Stimulated activated CD4-positive, alpha-beta T cell treated with anti-CD3 and anti-CD28 coated beads, Interleukin-1b, Interleukin-23, amount 100 ng/mL, for 4 hours (primary cell): ENCODE results near the gene PROK1.
A peak's percentile ranks its signal among the peaks of the same experiment; 100 is the strongest.

Experiments used
- DNase-seq, 2 donors: peaks; one replicate each; pipeline ENCODE4 v3.0.0-alpha.2; 2020; ENCODE audit warnings: low read depth in 2 of 2

PROK1 gene

DNA sequence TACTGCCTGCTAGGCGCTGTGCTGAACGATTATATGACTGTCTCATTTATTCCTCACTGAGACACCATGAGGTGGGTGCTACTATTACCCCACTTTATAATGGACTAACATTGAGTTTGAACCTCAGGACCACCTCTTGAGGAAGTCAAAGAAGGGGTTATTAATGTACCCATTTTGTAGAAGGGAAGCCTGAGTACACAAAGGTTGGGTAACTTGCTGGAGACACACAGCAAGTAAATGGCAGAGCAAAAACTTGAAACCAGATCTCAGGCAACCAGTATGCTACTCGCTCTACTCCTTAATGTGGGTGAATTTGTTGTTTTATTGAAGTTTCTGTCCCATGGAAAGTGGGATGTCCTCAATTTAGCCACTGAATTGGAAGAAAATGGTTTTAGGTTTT, 37.9 kb downstream of the PROK1 start:
- DNase-seq: no peak

DNA sequence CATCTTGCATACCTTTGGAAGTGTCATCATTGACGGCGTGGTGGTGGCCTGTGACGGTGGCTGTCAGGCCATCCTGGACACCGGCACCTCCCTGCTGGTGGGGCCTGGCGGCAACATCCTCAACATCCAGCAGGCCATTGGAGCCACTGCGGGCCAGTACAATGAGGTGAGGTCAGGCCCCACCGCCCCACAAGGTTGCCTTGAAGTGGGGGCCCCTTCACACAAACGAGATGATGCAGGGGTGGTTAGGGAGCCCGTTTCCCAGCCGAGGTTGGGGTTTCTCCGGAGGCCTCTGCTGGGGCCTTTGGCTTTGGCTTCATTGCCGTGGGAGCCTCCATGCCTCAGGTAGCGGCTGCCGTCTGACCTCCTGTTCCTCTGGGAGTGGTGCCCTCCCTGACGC, 38.5 kb downstream of the PROK1 start:
- DNase-seq: no peak

DNA sequence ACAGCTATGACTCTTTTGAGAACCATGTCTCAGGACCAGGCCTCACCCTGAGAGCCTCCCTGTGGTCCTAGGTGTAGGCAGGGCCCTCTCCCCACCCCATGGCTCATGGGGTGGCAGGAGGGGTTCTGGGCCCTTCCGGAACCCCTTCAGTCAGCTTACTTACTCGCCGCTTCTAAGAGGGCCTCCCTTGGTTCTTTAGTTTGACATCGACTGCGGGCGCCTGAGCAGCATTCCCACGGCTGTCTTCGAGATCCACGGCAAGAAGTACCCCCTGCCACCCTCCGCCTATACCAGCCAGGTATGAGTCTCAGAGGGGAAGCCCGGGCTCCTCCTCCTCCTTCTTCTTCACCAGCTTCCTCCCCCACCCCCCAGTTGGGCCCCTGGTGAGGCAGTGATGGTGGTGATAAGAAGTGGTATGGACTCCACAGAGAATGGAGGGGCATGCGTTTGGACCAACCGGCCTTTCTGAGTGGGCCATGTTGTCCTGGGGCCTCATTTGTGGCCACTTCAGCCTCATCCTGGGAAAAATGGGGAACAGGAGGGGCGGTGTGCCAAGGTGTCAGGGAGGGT, 39.1 kb downstream of the PROK1 start:
- no peak for DNase-seq

DNA sequence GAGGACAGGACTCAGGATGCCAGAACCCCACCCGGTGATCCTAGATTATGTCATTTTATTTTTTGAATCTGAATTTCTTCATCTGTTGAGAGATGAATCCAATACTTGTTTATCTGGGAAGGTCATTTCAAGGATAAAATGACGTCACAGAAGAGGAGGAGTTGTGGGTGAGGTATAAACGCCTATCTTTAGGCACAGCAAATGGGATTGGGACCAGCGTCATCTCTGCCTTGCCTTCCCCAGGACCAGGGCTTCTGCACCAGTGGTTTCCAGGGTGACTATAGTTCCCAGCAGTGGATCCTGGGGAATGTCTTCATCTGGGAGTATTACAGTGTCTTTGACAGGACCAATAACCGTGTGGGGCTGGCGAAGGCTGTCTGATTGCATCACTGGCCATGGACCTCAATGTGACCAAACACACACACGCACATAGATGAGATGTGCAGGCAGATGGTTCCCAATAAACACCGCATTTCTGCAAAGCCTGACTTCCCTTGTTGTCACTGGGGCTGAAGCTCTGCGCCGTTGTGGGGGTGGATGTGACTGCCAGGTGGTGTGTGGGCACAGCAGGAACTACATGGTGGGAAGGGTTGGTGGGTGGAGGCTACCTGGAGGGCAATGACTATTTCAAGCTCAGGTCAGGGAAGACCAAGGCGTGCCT, 40.0 kb downstream of the PROK1 start:
- no peak for DNase-seq

DNA sequence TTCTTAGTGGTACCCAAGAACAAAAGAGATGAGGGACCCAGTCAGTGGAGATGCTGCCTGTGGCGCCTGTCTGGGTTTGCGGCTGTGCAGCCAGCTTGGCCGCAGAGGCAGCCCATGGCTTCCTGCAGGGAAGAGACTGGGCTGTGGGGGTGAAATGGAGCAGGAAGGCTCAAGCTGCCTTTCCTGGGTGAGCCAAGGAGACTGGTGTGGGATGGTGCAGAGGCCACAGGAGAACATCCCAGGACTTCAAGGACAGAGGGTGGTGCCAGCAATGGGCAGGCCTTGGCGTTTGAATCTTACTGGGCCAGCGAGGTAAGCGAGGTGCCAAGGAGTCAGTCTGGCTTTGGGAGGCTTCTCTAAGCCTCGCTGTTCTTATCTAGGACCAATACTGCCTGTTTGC, 41.6 kb downstream of the PROK1 start:
- DNase-seq: no peak

DNA sequence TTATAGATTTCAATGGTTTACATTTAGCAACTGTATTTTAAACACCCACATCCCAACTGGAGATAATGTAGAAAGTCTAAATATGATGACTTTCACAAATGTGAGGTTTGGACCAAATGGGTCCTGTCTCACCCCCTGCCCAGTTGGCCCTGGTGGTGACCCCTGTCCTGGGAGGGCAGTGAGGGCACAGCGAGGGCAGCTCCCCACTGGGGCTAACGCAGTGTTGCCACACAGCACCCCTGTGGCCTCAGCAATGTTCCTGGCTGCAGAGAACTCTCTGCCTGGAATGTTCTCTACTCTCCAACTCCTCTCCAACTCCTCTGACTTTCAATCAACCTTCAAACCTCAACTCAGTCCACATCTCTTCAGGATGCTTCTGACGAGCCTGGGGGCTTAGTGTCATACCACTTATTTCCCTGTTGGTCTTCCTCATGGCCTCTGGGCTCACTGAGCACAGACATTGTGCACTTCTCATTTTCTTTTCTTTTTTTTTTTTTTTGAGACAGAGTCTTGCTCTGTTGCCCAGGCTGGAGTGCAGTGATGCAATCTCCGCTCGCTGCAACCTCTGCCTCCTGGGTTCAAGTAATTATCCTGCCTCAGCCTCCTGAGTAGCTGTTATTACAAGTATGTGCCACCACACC, 42.2 kb downstream of the PROK1 start:
- no peak for DNase-seq

DNA sequence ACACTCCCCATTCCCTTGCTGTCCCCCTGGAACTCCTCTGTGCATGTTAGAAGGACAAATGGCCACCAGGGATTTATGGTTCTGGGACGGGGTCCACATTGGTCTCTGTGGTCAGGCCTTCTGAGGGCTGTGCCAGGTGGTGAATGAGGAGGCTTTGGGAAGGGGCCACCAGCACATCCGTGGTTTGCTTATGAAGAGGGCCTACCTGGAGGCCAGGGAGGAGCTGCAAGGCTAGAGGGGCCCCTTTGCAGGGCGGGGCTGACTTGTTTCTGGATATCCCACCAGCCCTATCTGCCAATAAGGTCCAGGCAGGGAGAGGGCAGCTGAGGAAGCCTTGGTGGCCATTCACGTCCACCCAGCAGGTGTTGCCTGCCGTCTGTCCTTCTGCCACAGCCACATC, 43.1 kb downstream of the PROK1 start:
- DNase-seq: no peak

DNA sequence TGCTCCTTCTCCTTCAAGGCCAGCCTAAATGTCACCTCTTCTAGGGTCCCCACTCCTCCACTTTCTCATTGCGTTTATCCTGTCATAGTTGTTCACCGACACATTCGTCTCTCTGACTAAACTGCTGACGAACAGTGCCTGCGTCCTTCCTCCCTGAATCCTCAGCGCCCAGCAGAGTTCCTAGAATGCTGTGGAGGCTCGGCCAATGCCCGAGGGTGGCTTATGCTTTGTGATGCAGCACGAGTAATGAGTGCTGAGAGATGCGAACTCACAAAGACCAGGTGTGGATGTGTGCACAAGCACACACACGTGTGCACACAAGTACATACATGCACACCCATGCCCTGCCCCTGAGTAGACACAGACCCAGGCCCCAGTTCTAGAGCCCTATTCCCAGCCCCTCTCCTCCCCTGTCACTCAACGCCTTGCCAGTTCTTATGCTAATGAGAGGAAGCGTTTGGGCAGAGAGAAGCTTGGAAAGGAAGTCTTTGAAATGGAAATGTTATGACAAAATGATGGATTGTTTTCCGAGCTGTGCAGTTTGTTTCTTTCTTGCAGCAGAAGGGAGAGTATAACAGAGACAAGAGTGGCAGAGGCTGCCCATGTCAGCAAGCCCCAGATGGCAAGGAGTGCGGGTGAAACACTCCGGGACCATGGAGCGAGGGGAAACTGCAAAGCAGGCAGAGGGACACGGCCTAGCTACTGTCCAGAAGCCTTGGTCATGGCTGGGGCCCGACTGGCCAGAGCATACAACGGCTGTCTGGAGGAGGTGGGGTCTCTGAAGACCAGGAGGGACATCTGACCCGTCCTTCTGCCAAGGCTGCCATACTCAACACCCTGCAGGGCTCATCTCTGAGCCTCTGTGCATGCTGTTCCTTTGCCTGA, 43.8 kb downstream of the PROK1 start:
- DNase-seq: no peak

DNA sequence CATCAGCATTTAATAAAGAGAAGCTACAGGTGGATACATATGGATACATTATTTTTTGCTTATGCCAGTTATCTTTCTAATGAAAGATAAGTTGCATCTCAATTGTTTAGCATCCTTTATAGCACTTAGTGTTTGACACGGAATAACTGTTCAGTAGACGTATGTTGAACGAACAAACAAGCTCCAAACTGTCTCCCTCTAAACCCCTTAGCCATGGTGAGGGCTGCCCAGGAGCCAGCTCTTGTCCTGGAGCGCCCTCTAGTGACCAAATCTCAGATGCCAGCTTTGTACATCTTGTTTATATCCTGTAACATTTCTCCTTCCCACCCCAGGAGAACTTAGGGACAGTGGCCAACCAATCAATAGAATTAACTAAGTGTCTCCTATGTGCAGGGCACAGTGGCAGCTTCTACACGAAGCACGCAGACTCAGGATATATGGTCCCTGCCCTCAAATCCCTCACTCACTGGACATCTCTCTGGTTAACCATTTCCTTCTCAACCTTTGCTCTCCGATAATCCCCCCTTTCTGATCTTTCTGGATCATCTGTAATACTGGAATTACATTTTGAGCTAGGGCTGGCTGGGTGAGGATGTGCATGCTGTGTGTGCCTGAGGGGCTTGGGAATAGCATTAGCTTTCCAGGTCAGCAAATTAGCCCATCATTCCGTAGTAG, 45.1 kb downstream of the PROK1 start:
- DNase-seq: peak; percentile 61 to 77

DNA sequence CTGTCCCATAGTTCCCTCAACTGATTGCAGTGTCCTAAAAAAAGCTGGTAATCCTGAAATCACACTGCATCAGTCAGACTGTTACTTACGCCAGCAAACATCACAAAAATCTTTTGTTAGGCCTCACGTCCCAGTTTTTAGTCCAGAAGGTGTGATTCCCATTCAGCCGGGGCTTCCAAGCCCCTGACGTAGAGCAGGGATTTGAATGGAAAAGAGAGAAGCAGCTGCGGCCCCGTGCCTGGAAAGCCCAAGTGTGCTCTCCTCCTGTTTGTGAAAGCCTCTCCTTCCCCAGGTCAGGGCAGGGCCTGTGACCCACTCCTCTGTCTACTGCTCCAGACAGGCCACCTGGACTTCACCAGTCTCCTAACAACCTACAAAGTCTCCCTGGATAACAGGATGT, 47.3 kb downstream of the PROK1 start:
- DNase-seq: no peak

DNA sequence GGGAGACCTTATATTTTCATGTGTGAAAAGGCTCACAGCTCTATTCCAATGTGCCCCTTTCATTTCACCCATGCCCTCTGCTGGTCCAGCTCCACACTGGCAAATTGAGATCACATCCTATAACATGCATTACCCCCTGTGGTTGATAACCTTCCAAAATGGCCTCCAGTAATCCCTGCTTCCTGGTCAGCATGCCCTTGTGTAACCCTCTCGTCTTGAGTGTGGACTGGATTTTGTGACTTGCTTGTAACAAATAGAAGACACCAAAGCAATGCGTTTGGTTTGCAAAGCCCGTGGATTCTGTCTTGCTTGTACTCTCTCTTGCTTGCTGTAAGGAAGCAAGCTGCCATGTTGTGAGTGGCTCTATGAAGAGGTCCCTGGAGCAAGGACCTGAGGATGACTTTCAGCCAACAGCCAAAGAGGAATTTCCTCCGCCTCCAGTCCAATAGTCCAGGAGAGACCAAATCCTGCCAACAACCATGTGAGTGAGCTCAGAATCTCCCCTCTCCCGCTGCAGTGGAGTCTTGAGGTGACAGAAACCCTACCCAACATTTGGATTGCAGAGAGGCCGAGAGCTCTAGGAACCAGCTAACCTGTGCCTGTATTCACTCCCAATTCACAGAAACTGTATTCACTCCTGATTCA, 50.7 kb downstream of the PROK1 start:
- DNase-seq: no peak

DNA sequence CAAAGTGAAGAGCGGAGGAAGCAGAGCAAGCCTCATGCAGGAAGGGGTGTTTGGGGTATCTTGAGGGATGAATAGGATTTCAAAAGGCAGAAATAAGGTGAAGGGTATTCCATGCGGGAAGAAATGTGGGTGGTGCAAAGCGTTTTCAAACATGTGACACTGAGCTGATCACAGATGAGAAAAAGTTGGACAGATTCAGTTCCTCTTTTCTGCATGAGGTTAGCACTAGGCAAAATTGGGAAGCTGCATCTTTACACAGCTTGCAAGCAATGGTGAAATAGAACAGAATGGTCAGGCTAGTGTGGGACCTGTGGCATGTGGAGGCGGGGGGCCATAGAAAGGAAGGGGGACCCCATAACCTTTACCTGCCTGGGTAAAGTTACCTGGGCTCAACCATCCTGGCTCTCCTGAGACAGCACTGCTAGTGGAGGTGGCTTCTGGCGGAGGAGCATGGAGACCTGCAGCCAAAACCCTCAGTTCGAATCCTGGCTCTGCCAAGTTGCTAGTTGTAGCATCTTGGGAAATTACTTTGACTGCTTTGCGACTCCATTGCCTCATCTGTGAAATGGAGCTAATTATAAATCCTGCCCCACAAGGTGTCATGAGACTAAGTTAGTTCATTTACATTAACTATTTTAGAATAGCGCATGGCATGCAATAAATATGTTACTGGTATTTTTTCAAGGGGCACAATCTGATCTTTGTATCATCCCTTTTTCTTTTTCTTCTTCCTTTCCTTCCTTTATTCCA, 51.6 kb downstream of the PROK1 start:
- no peak for DNase-seq

DNA sequence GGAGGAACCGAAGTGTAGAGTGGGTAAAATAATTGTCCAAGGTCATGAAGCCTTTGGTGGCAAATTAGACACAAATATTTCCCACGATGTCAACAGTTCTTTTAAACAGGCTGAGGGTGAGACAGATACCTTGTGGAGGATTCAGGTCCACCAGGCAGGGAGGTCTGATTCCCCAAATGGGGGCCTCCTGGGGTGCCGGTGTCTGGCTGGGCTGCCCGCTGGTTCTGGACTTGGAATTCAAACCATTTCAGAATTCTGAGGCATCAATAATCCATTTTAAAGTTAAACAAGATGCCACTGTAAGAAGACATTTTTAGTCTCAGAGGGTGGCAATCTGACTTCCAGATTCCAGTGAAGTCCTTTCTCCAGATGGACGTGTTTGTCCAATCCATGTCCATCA, 52.5 kb downstream of the PROK1 start:
- DNase-seq: no peak

DNA sequence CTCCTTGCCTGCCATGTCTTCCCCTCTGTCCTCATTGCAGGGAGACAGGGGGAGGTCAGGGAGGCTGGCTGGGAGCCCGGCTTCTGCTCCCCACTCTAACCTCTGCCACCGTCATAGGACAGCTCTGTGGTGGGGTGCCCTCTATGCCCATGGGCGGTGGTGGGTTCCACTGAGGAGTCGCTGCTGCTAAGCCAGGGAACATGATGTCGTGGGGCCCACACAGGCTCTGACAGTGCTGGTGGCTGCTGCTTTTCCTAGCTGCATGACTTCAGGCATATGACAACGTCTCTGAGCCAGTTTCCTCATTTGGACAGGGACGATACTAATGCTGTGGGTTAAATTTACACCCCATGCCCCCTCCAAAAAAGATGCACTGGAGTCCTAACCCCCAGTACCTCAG, 53.3 kb downstream of the PROK1 start:
- no peak for DNase-seq

DNA sequence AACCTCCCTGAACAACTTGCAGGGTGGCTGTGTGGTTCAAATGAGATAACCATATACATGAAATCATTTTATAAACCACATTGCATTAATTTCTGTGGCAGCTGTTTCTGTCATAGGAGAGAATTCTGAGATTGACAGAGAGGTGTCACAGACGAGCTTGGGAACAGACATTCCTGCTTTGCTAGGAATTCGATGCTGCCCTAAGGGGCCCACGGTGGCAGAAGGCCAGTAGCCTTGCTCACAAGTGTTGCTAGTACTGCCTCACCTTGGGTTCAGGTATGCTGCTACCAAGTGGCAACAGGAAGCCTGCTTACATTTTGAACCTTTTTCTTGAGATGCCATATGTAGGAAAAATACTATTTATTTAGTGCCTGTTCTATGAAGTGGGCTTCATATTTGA, 54.6 kb downstream of the PROK1 start:
- no peak for DNase-seq

DNA sequence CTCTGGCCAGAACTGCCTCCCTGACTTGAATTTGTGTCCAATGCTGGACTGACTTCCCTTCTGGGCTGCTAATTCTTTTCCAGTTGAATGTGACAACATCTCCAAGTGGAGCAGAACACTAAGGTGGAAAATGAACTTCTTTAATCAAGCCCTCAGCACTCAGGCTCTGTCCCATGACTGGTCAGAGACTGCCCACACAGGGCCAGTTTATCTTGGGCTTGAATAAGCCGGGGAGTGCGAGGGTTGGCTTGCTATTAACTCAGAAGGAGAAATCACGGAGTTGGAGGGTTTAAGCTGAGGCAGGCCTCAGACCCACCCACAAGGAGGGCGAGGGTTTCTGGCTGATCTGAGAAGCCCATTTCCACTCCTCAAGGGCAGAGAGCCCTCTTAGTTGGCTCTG, 55.6 kb downstream of the PROK1 start:
- DNase-seq: no peak
